Memory B cell (primary cell): ENCODE results near the gene APOL1.
"Not testable (repeated sequence)": the region's sequence is repeated elsewhere in the genome, so short reads cannot be mapped to it uniquely, and the experiment has no call there.

Experiments
- ATAC-seq: fragments of 150-1000 bp; cut with Tn5 transposase; 2 replicates; pipeline ENCODE4 v1.10.0; 2021; ENCODE audit warnings: low read depth, mild to moderate bottlenecking, moderate library complexity
- DNase-seq, 2 donors: peaks; one replicate each; pipeline ENCODE4 v3.0.0; 2022; ENCODE audit warnings: low spot score in 2 of 2
- H3K27ac Mint-ChIP-seq: one replicate; pipeline ENCODE4 v1.8.0; 2022; ENCODE audit warnings: mild to moderate bottlenecking, moderate library complexity, mixed read lengths
- H3K27me3 Mint-ChIP-seq: one replicate; pipeline ENCODE4 v1.8.0; 2022; ENCODE audit warnings: mixed read lengths
- H3K36me3 Mint-ChIP-seq: one replicate; pipeline ENCODE4 v1.8.0; 2022; ENCODE audit warnings: mild to moderate bottlenecking, mixed read lengths
- H3K4me1 Mint-ChIP-seq: one replicate; pipeline ENCODE4 v1.8.0; 2022; ENCODE audit warnings: mixed read lengths
- H3K4me3 Mint-ChIP-seq: one replicate; pipeline ENCODE4 v1.8.0; 2022; ENCODE audit warnings: mild to moderate bottlenecking, moderate library complexity, mixed read lengths
- H3K9me3 Mint-ChIP-seq: one replicate; pipeline ENCODE4 v1.8.0; 2022; ENCODE audit warnings: mixed read lengths

APOL1 gene

DNA sequence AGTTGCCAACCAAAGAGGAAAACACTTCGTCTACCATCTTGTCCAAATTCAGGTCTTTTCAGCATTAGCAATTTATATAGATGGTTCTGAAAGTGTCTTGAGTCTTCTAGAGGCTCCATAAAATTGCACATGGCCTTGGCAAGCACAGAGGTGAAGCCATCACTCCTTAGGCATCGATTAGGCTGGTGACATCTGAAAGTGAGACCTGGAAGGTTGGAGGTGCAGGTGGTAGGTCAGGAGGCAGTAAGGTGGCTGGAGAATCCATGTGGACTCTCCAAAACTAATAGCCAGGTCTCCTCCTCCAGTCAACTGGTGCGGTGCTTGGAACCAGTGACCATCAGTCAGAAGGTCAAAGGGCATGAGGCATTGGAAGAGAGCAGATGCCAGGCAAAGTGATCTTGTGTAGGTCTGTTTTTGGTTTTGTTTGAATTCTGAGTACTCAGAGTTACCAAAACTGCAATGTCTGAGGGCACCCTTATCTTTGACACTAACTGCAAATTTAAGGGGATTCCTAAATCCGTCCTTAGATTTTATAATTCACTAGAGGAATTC lies 7.1 kb upstream of the APOL1 start:
- DNase-seq (no peak), ATAC-seq (no peak)
- Mint-ChIP-seq H3K27ac (no peak overlapping the region), H3K4me3 (no peak overlapping the region), H3K4me1 (peaks cover 3% of the 10 kb centered on the region), H3K9me3 (no peaks in the 10 kb centered on the region), H3K36me3 (peaks cover 5% of the 10 kb centered on the region), H3K27me3 (no peaks in the 10 kb centered on the region)

- no peak for DNase-seq
- Mint-ChIP-seq H3K9me3 (no peaks in the 10 kb centered on the region), H3K4me1 (peaks cover 4% of the 10 kb centered on the region), H3K36me3 (peaks cover 5% of the 10 kb centered on the region), H3K4me3 (no peak overlapping the region), H3K27ac (no peak overlapping the region), H3K27me3 (no peaks in the 10 kb centered on the region)
- ATAC-seq, result no peak
Measured at GRCh38 chr22:36246718-36247117, 6.2 kb upstream of the APOL1 start.

DNA sequence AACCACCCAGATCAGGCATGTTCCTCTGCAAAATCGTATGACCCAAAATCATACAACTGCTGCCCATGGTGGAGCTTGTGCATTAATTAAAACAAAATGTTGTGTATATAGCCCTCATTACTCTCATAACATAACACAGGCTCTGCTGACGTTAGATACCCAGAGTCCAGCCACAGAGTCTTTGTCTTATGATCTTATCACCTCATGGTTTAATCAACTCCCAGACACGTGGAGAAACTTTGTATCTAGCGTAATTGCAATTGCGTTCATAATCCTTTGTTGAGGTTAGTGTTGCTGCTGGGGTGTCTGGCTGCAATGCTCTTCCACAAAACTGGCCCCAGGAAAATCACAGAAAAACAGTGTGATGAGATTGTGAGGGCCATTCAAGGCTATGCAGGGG lies 5.0 kb upstream of the APOL1 start:
- Mint-ChIP-seq H3K36me3 (peaks cover 5% of the 10 kb centered on the region), H3K27me3 (no peaks in the 10 kb centered on the region), H3K27ac (no peak overlapping the region), H3K4me3 (no peak overlapping the region), H3K4me1 (peaks cover 13% of the 10 kb centered on the region), H3K9me3 (no peaks in the 10 kb centered on the region)
- ATAC-seq (no peak), DNase-seq (no peak)

- no peak for DNase-seq
- H3K4me3 Mint-ChIP-seq, result no peak overlapping the region
- peaks cover 22% of the 10 kb centered on the region for H3K4me1 Mint-ChIP-seq
- ATAC-seq, result no peak
- H3K9me3 Mint-ChIP-seq, result no peaks in the 10 kb centered on the region
- no peaks in the 10 kb centered on the region for H3K27me3 Mint-ChIP-seq
- H3K36me3 Mint-ChIP-seq, result peaks cover 5% of the 10 kb centered on the region
- H3K27ac Mint-ChIP-seq, result no peak overlapping the region
Measured at GRCh38 chr22:36249160-36249559, 3.8 kb upstream of the APOL1 start.

- peak overlapping the region; percentile 53 for H3K27ac Mint-ChIP-seq
- H3K4me1 Mint-ChIP-seq, result peaks cover 22% of the 10 kb centered on the region
- not testable (repeated sequence) for DNase-seq, H3K9me3 Mint-ChIP-seq, H3K36me3 Mint-ChIP-seq, H3K4me3 Mint-ChIP-seq, ATAC-seq, H3K27me3 Mint-ChIP-seq
Measured at GRCh38 chr22:36250292-36250960, 2.5 kb upstream of the APOL1 start.

- Mint-ChIP-seq H3K27ac (peak overlapping the region; percentile 97), H3K4me3 (peak overlapping the region; percentile 90), H3K4me1 (peaks cover 28% of the 10 kb centered on the region)
- ATAC-seq, H3K36me3 Mint-ChIP-seq, DNase-seq, H3K9me3 Mint-ChIP-seq, H3K27me3 Mint-ChIP-seq: not testable (repeated sequence)
Measured at GRCh38 chr22:36251979-36252608, 839 bp upstream of the APOL1 start.

- peak overlapping the region; percentile 97 for H3K27ac Mint-ChIP-seq
- DNase-seq (no peak), ATAC-seq (no peak)
- peak overlapping the region; percentile 90 for H3K4me3 Mint-ChIP-seq
- no peaks in the 10 kb centered on the region for H3K9me3 Mint-ChIP-seq
- peaks cover 2% of the 10 kb centered on the region for H3K36me3 Mint-ChIP-seq
- peaks cover 35% of the 10 kb centered on the region for H3K4me1 Mint-ChIP-seq
- no peaks in the 10 kb centered on the region for H3K27me3 Mint-ChIP-seq
Measured at GRCh38 chr22:36253523-36254490, 874 bp downstream of the APOL1 start.

GRCh38 chr22:36255572-36255971 lies 2.6 kb downstream of the APOL1 start:
- not testable (repeated sequence) for DNase-seq, H3K36me3 Mint-ChIP-seq, H3K4me3 Mint-ChIP-seq, H3K27me3 Mint-ChIP-seq, H3K27ac Mint-ChIP-seq, ATAC-seq, H3K9me3 Mint-ChIP-seq
- H3K4me1 Mint-ChIP-seq, result peaks cover 33% of the 10 kb centered on the region

- Mint-ChIP-seq H3K27ac (no peak overlapping the region), H3K36me3 (peaks cover 2% of the 10 kb centered on the region), H3K4me1 (peaks cover 33% of the 10 kb centered on the region), H3K4me3 (no peak overlapping the region), H3K27me3 (no peaks in the 10 kb centered on the region), H3K9me3 (no peaks in the 10 kb centered on the region)
- ATAC-seq (no peak), DNase-seq (no peak)
Measured at GRCh38 chr22:36256478-36256877, 3.5 kb downstream of the APOL1 start.

GRCh38 chr22:36257308-36257707 lies 4.4 kb downstream of the APOL1 start:
- Mint-ChIP-seq H3K27ac (no peak overlapping the region), H3K36me3 (peaks cover 4% of the 10 kb centered on the region)

DNA sequence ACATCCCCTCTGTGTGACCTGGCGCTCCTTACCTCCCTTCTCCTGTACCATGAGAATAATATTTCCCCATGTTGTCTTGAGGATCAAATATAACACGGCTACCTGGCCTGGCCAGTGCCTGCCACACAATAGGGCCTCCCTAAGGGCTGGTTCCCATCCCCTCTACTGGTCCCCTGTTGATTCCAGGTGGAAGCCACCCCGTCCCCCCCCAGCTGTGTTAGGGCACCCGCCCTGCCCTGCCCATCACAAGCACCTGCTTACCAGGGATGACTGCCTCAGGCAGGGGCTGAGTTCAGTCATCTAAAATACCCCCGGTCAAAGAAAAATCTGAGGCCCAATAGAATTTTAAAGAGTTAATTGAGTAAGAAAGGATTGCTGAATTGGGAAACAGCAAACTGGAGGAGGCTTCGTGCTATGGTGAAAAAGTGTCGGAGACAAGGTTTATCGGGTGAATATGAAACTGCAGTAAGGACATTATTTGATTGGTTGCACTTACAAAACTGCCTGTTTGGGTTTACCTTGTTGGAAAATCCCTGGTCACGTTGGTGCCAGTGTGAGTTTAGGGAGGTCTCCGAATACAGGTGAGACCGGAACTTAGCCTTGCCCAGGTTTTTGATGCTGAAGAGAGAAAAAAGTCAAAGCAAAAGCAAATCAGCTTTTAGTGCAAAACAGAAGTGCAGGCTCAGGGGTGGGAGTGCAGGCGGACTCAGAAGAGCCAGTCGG lies 5.2 kb downstream of the APOL1 start:
- ATAC-seq, result no peak
- peak overlapping the region; percentile 5 for H3K27ac Mint-ChIP-seq
- H3K4me3 Mint-ChIP-seq, result no peak overlapping the region
- H3K9me3 Mint-ChIP-seq, result no peaks in the 10 kb centered on the region
- peaks cover 22% of the 10 kb centered on the region for H3K4me1 Mint-ChIP-seq
- no peak for DNase-seq
- peaks cover 5% of the 10 kb centered on the region for H3K36me3 Mint-ChIP-seq
- no peaks in the 10 kb centered on the region for H3K27me3 Mint-ChIP-seq

More at GRCh38 chr22:36257308-36257707, 4.4 kb downstream of the APOL1 start:
- DNase-seq (no peak), ATAC-seq (no peak)
- H3K27me3 Mint-ChIP-seq, result no peaks in the 10 kb centered on the region
- no peaks in the 10 kb centered on the region for H3K9me3 Mint-ChIP-seq
- H3K4me3 Mint-ChIP-seq, result no peak overlapping the region
- peaks cover 28% of the 10 kb centered on the region for H3K4me1 Mint-ChIP-seq

- Mint-ChIP-seq H3K4me3 (no peak overlapping the region), H3K9me3 (no peaks in the 10 kb centered on the region), H3K36me3 (peaks cover 8% of the 10 kb centered on the region), H3K27ac (peak overlapping the region; percentile 5), H3K27me3 (no peaks in the 10 kb centered on the region), H3K4me1 (peaks cover 15% of the 10 kb centered on the region)
- no peak for DNase-seq
- ATAC-seq, result no peak
Measured at GRCh38 chr22:36258701-36259614, 6.0 kb downstream of the APOL1 start.
